Measurements from ENCODE around the gene ZNF438. TPM values are rescaled to one million over a fixed set of nuclear protein-coding genes. Genes with fewer than 3 reads are reported as not detected.

The ZNF438 gene
- total RNA-seq, 1 experiment from 2014 or later, result 0.83 TPM

GRCh38 chr10:30987463-30987862, 44.2 kb downstream of the ZNF438 start:
- H3K4me3 Mint-ChIP-seq, result no peak overlapping the region
- Histone ChIP-seq H3K4ac (ENCODE audit: low read depth, low read length) (no peak overlapping the region), H2BK120ac (ENCODE audit: low read depth, low read length, poor library complexity, severe bottlenecking) (no peak overlapping the region), H3K79me2 (ENCODE audit: insufficient read depth, low read length) (no peaks in the 10 kb centered on the region), H3K56ac (ENCODE audit: insufficient read length, low read depth, low read length) (no peak overlapping the region), H2BK5ac (ENCODE audit: insufficient read length, low read length) (no peak overlapping the region), H3K23me2 (ENCODE audit: insufficient read length, low read depth, low read length, poor library complexity, severe bottlenecking) (no peaks in the 10 kb centered on the region), H2AFZ (ENCODE audit: low read length) (no peak overlapping the region), H3T11ph (ENCODE audit: low read length) (no peak overlapping the region), H4K5ac (ENCODE audit: insufficient read length, low read depth, low read length) (no peak overlapping the region), H3K23ac (ENCODE audit: insufficient read length, low read depth, low read length) (no peak overlapping the region), H3K9ac (ENCODE audit: extremely low read depth, insufficient read length, low read length) (no peak overlapping the region), H3K4me2 (ENCODE audit: insufficient read depth, insufficient read length, low read length) (no peak overlapping the region), H3K14ac (ENCODE audit: insufficient read depth, low read length) (no peak overlapping the region), H3K79me1 (ENCODE audit: insufficient read depth, low read depth, low read length, poor library complexity, severe bottlenecking) (no peaks in the 10 kb centered on the region), H3K9me3 (ENCODE audit: control insufficient read depth, low read depth, low read length) (no peaks in the 10 kb centered on the region), H4K8ac (replicated peaks; ENCODE audit: insufficient read length, low read depth, low read length) (no peak overlapping the region), H2BK12ac (ENCODE audit: insufficient read length, low read depth, low read length) (no peak overlapping the region), H3K27me3 (ENCODE audit: insufficient read depth, low read length) (no peaks in the 10 kb centered on the region), H4K20me1 (ENCODE audit: control insufficient read depth, insufficient read depth, insufficient read length) (no peaks in the 10 kb centered on the region), H3K4me1 (ENCODE audit: insufficient read depth, low read length) (no peaks in the 10 kb centered on the region), H2BK20ac (ENCODE audit: low read depth, low read length, poor library complexity, severe bottlenecking) (no peak overlapping the region), H2AK5ac (ENCODE audit: insufficient read length, low read length) (no peak overlapping the region), H4K91ac (ENCODE audit: insufficient read length, low read depth, low read length) (no peak overlapping the region), H2BK15ac (ENCODE audit: low read depth, low read length) (no peak overlapping the region), H3K18ac (ENCODE audit: insufficient read length, low read depth, low read length) (no peak overlapping the region), H3K27ac (ENCODE audit: insufficient read length, low read depth, low read length) (no peak overlapping the region)
- no peaks in the 10 kb centered on the region; a peak in 1 of 5 replicates for H3K9me3 Mint-ChIP-seq
- no peak for DNase-seq
- H3K36me3 Mint-ChIP-seq (ENCODE audit: insufficient read depth in 1 of 3, low read depth in 3 of 3), result peaks cover 0 to 3% (median 0%) of the 10 kb centered on the region in 3 experiments; a peak in 1 of 7 replicates
- WGBS (ENCODE audit: extremely low coverage, insufficient read length, low lambda C conversion rate), result no CpG with 5 or more reads among the region's 5 CpGs
- no peaks in the 10 kb centered on the region for H3K27me3 Mint-ChIP-seq (ENCODE audit: low read depth)
- H3K4me1 Mint-ChIP-seq, result no peaks in the 10 kb centered on the region
- no peak for TF ChIP-seq CTCF (conservative IDR thresholded peaks at IDR 0.05)
- no peak overlapping the region for H3K27ac Mint-ChIP-seq
